H1 (cell line): Measurements from ENCODE around the gene MCF2L. TPM values are rescaled to one million over a fixed set of nuclear protein-coding genes. Genes with fewer than 3 reads are reported as not detected.

ENCODE experiments used
- CTCF ChIA-PET: fragments of 300-600 bp; sonication (Branson Sonifier 250); formaldehyde crosslinking; loops from one replicate; lab custom pipeline; 2021; ENCODE audit not compliant: partially characterized antibody; lab: Charles Lee
- POLR2A ChIA-PET: fragments of 300-600 bp; sonication (Branson Sonifier 250); formaldehyde crosslinking; loops from one replicate; lab custom pipeline; 2021; ENCODE audit warnings: inconsistent platforms; ENCODE audit not compliant: partially characterized antibody; lab: Charles Lee
- DNase-seq, 2 experiments: peaks; one replicate each; pipeline versions ENCODE4 v3.0.0 to v3.0.0-alpha.2; 2010 to 2022; ENCODE audit warnings: low spot score in 2 of 2, low read depth in 1 of 2, mixed read lengths in 1 of 2
- FAIRE-seq: peaks from 2 replicates; lab custom pipeline; 2011; peaks lifted over from hg19 to GRCh38; lab: Jason Lieb, UNC
- H2AFZ ChIP-seq: 2 replicates; pipeline ENCODE4 v1.8.1; 2012; ENCODE audit warnings: low read length, inconsistent platforms
- H2AK5ac ChIP-seq: 2 replicates; pipeline ENCODE4 v1.6.1; 2013; ENCODE audit warnings: low read depth, low read length
- H2BK120ac ChIP-seq: replicated peaks from 2 replicates; pipeline ENCODE3; 2013; ENCODE audit warnings: low read depth, low read length, inconsistent platforms
- H2BK12ac ChIP-seq: 2 replicates; pipeline ENCODE4 v1.6.1; 2013; ENCODE audit warnings: low read depth, low read length
- H2BK15ac ChIP-seq: 2 replicates; pipeline ENCODE4 v1.6.1; 2013; ENCODE audit warnings: low read length
- H2BK20ac ChIP-seq: 2 replicates; pipeline ENCODE4 v1.6.1; 2013; ENCODE audit warnings: low read length
- H2BK5ac ChIP-seq: 2 replicates; pipeline ENCODE4 v1.6.1; 2013; ENCODE audit warnings: low read depth, low read length
- H3K14ac ChIP-seq: 2 replicates; pipeline ENCODE4 v1.6.1; 2013; ENCODE audit warnings: inconsistent platforms; ENCODE audit not compliant: insufficient read length
- H3K18ac ChIP-seq: 2 replicates; pipeline ENCODE4 v1.6.1; 2013; ENCODE audit warnings: low read length; ENCODE audit errors: extremely low read depth
- H3K23ac ChIP-seq: 2 replicates; pipeline ENCODE4 v1.6.1; 2013; ENCODE audit warnings: inconsistent platforms; ENCODE audit not compliant: insufficient read length
- H3K23me2 ChIP-seq: 2 replicates; pipeline ENCODE4 v1.6.1; 2013; ENCODE audit warnings: low read depth, low read length
- H3K27ac ChIP-seq: 2 replicates; pipeline ENCODE4 v1.6.1; 2011; ENCODE audit warnings: low read depth, low read length, inconsistent platforms
- H3K27me3 ChIP-seq, 4 experiments: replicated peaks in 1 of 4; 1 replicate in 1 of 4; 2 replicates in 3 of 4; pipeline versions ENCODE4 v1.6.1 to v1.8.1; 2011 to 2013; ENCODE audit warnings: low read length in 3 of 4, mild to moderate bottlenecking in 3 of 4, inconsistent platforms in 2 of 4, mixed read lengths in 2 of 4, moderate library complexity in 1 of 4; ENCODE audit not compliant: control insufficient read depth in 3 of 4, insufficient read depth in 3 of 4; ENCODE audit errors: extremely low read depth in 1 of 4
- H3K36me3 ChIP-seq, 4 experiments: 2 replicates each; pipeline versions ENCODE4 v1.6.1 to v1.8.1; 2011 to 2013; ENCODE audit warnings: mild to moderate bottlenecking in 4 of 4, low read length in 3 of 4, moderate library complexity in 2 of 4, control low read depth in 1 of 4, inconsistent platforms in 1 of 4; ENCODE audit not compliant: insufficient read depth in 4 of 4, control insufficient read depth in 2 of 4
- H3K4ac ChIP-seq: replicated peaks from 2 replicates; pipeline ENCODE3; 2013; ENCODE audit warnings: low read length, low read depth, mixed read lengths, inconsistent platforms; ENCODE audit not compliant: insufficient read length
- H3K4me1 ChIP-seq, 4 experiments: replicated peaks in 1 of 4; 1 replicate in 1 of 4; 2 replicates in 3 of 4; pipeline versions ENCODE4 v1.6.1 to v1.8.1; 2011 to 2013; ENCODE audit warnings: low read length in 3 of 4, inconsistent platforms in 2 of 4, mixed read lengths in 1 of 4; ENCODE audit not compliant: insufficient read depth in 4 of 4, control insufficient read depth in 3 of 4
- H3K4me2 ChIP-seq, 2 experiments: 2 replicates each; pipeline versions ENCODE4 v1.6.1 to v1.8.1; 2011 to 2013; ENCODE audit warnings: low read depth in 2 of 2, low read length in 2 of 2, control low read depth in 1 of 2, inconsistent platforms in 1 of 2, mild to moderate bottlenecking in 1 of 2; ENCODE audit not compliant: insufficient read depth in 1 of 2
- H3K4me3 ChIP-seq, 4 experiments: fragments of 200-600, 300-600 bp in 1 of 4; sonication (generic), shearing (Covaris generic), sonication (Bioruptor Twin) in 1 of 4; 2 replicates each; pipeline versions ENCODE4 v1.5.1 to v1.8.1; 2011 to 2016; ENCODE audit warnings: low read length in 4 of 4, low read depth in 3 of 4, control low read depth in 2 of 4, inconsistent platforms in 2 of 4, mild to moderate bottlenecking in 2 of 4, mixed read lengths in 1 of 4, moderate library complexity in 1 of 4; ENCODE audit not compliant: insufficient read depth in 2 of 4; ENCODE audit errors: extremely low read depth in 1 of 4
- H3K56ac ChIP-seq: replicated peaks from 2 replicates; pipeline ENCODE3; 2013; ENCODE audit warnings: low read depth, mild to moderate bottlenecking, mixed read lengths, low read length, inconsistent platforms; ENCODE audit not compliant: insufficient read length
- H3K79me1 ChIP-seq: 2 replicates; pipeline ENCODE4 v1.6.1; 2013; ENCODE audit warnings: low read depth, low read length, control low read depth
- H3K79me2 ChIP-seq, 2 experiments: 2 replicates each; pipeline versions ENCODE4 v1.6.1 to v1.8.1; 2012 to 2013; ENCODE audit warnings: low read length in 2 of 2, mild to moderate bottlenecking in 2 of 2, inconsistent platforms in 1 of 2; ENCODE audit not compliant: insufficient read depth in 2 of 2, control insufficient read depth in 1 of 2
- H3K9ac ChIP-seq, 4 experiments: replicated peaks in 1 of 4; 1 replicate in 1 of 4; 2 replicates in 3 of 4; pipeline versions ENCODE4 v1.6.1 to v1.8.1; 2011 to 2013; ENCODE audit warnings: low read depth in 3 of 4, low read length in 3 of 4, control low read depth in 2 of 4, mild to moderate bottlenecking in 2 of 4, moderate library complexity in 2 of 4, inconsistent platforms in 1 of 4; ENCODE audit errors: extremely low read depth in 1 of 4
- H3K9me3 ChIP-seq, 2 experiments: 2 replicates each; pipeline versions ENCODE4 v1.6.1 to v1.8.1; 2012 to 2013; ENCODE audit warnings: mild to moderate bottlenecking in 2 of 2, moderate library complexity in 2 of 2, control low read depth in 1 of 2, inconsistent platforms in 1 of 2, low read depth in 1 of 2, low read length in 1 of 2, mixed read lengths in 1 of 2; ENCODE audit not compliant: insufficient read depth in 2 of 2
- H4K20me1 ChIP-seq, 2 experiments: replicated peaks in 1 of 2; 2 replicates each; pipeline versions ENCODE3 to v1.8.1; 2011 to 2013; ENCODE audit warnings: inconsistent platforms in 2 of 2, low read length in 2 of 2, mild to moderate bottlenecking in 1 of 2; ENCODE audit not compliant: insufficient read depth in 2 of 2, control insufficient read depth in 1 of 2
- H4K5ac ChIP-seq: 2 replicates; pipeline ENCODE4 v1.6.1; 2013; ENCODE audit warnings: low read length, low read depth, mixed read lengths, inconsistent platforms; ENCODE audit not compliant: insufficient read length
- H4K8ac ChIP-seq: 2 replicates; pipeline ENCODE4 v1.8.0; 2013; ENCODE audit warnings: mild to moderate bottlenecking, moderate library complexity, low read length, inconsistent platforms; ENCODE audit not compliant: insufficient read depth; ENCODE audit errors: extremely low read depth
- H4K91ac ChIP-seq: replicated peaks from 2 replicates; pipeline ENCODE3; 2013; ENCODE audit warnings: low read length, mixed read lengths, inconsistent platforms; ENCODE audit not compliant: insufficient read length
- CEBPB ChIP-seq: IDR thresholded peaks from 2 replicates; pipeline ENCODE4 v1.6.1; 2012; ENCODE audit warnings: low read depth, low read length
- EP300 ChIP-seq, 2 experiments: IDR thresholded peaks; 1 replicate in 1 of 2; 2 replicates in 1 of 2; pipeline ENCODE4 v1.6.1; 2011 to 2012; ENCODE audit warnings: low read depth in 2 of 2, low read length in 2 of 2, mild to moderate bottlenecking in 2 of 2, borderline replicate concordance in 1 of 2, inconsistent platforms in 1 of 2, moderate library complexity in 1 of 2
- EZH2 ChIP-seq: fragments of 200-600 bp; sonication (generic); IDR thresholded peaks from 2 replicates; pipeline ENCODE4 v1.7.1; 2012; ENCODE audit warnings: low read depth, mild to moderate bottlenecking, moderate library complexity, low read length, inconsistent platforms; ENCODE audit not compliant: severe bottlenecking
- NRF1 ChIP-seq: IDR thresholded peaks from 2 replicates; pipeline ENCODE4 v1.6.1; 2011; ENCODE audit warnings: mild to moderate bottlenecking, low read depth, low read length, improper control_type of control experiment
- POLR2A ChIP-seq, 2 experiments: IDR thresholded peaks; 1 replicate in 1 of 2; 2 replicates in 1 of 2; pipeline ENCODE4 v1.6.1; 2011; ENCODE audit warnings: low read depth in 2 of 2, low read length in 2 of 2, mild to moderate bottlenecking in 2 of 2; ENCODE audit errors: control extremely low read depth in 1 of 2
- RAD21 ChIP-seq, 2 experiments: IDR thresholded peaks in 1 of 2; conservative IDR thresholded peaks in 1 of 2; 2 replicates each; pipeline ENCODE4 v1.6.1; 2011; ENCODE audit warnings: low read depth in 2 of 2, low read length in 2 of 2, improper control_type of control experiment in 1 of 2, inconsistent platforms in 1 of 2, mild to moderate bottlenecking in 1 of 2, moderate library complexity in 1 of 2
- SIRT6 ChIP-seq: IDR thresholded peaks from one replicate; pipeline ENCODE4 v1.7.1; 2012; ENCODE audit warnings: low read length, inconsistent platforms
- WGBS, 2 experiments: shearing (Covaris generic) in 1 of 2; methylation state at CpG; one replicate each; pipeline versions ENCODE4 v1.1.6 to v1.1.7; 2013 to 2015; ENCODE audit warnings: low lambda C conversion rate in 2 of 2, mixed read lengths in 2 of 2, inconsistent platforms in 1 of 2, low coverage in 1 of 2, missing lambda C conversion rate in 1 of 2; ENCODE audit not compliant: insufficient replicate concordance in 2 of 2, insufficient coverage in 1 of 2, insufficient read length in 1 of 2; ENCODE audit errors: extremely low coverage in 1 of 2, missing lambda C conversion rate in 1 of 2; 5-methylcytosine and 5-hydroxymethylcytosine counted together
- polyA plus RNA-seq, 7 experiments: library from polyadenylated mRNA; depleted of rRNA in 3 of 7; stranded (reverse) in 5 of 7; unstranded in 2 of 7; fragments of >200 nt in 5 of 7; fragments of 200-250 nt in 2 of 7; gene quantifications; 1 replicate in 5 of 7; 2 replicates in 1 of 7; 4 replicates in 1 of 7; pipeline versions ENCODE4 v1.2.1 to v1.2.3, GENCODE V29; 2011 to 2013; ENCODE audit warnings: missing spikeins in 2 of 7, mixed read lengths in 2 of 7
- total RNA-seq: library from RNA; stranded (reverse); fragmentation: NEBNext Ultra II Directional; extraction: Animal tissue kit (Norgen Biotek cat#: 25700); gene quantifications from 2 replicates; pipeline ENCODE4 v1.2.1, GENCODE V29; 2021
- TF ChIP-seq, protein P1 (sequence below), 3 experiments: IDR thresholded peaks; 1 replicate in 2 of 3; 2 replicates in 1 of 3; pipeline versions ENCODE4 v1.5.1 to v1.6.1; 2011; ENCODE audit warnings: low read length in 3 of 3, mild to moderate bottlenecking in 3 of 3, inconsistent platforms in 2 of 3, low read depth in 1 of 3, moderate library complexity in 1 of 3; ENCODE audit not compliant: insufficient read depth in 1 of 3; ENCODE audit errors: control extremely low read depth in 1 of 3

The MCF2L gene
- total and polyA plus RNA-seq, 2 of the 8 experiments (the other 6 are each of a cell fraction or from before 2014, with no cell fraction given): 10.1 to 24.4 TPM

DNA sequence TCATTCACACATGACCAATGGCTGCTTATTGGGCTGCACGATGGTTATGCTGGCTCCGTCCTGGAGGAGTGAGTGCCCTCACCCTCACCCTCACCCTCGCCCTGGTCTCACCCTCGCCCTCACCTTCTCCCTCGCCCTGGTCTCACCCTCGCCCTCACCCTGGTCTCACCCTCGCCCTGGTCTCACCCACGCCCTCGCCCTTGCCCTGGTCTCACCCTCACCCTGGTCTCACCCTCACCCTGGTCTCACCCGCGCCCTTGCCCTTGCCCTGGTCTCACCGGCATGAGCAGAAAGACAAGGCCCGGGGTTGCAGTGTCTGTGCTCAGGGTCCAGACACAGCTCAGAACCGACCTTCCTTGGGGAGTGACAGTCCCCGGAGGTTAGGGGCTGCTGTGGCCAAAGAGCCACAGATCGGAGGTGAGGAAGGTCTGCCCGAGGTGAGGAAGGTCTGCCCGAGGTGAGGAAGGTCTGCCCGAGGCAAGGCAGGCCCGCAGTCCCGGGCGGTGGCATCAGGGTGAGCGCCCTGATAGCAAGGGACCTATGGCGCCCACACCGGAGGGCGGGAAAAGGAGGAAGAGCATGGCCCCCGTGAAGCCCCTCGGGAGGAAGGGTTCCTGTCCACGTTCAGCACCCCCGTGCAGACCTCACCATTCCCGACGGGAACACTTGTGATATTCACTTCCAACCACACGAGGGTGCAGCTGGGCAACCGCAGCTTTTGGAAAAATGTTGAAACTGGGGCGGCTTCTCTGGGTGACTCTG is 65.6 kb downstream of the MCF2L start:
- Histone ChIP-seq H3K14ac (no peak overlapping the region), H3K79me1 (no peaks in the 10 kb centered on the region; the same call in 1 of the 2 replicates), H4K8ac (no peak overlapping the region; the same call in 1 of the 2 replicates), H3K4me2 (no peak overlapping the region), H3K23me2 (no peaks in the 10 kb centered on the region), H3K36me3 (no peaks in the 10 kb centered on the region), H2BK120ac (no peak overlapping the region), H3K18ac (no peak overlapping the region), H3K4me1 (no peaks in the 10 kb centered on the region; a peak in 1 of 7 replicates), H4K20me1 (no peaks in the 10 kb centered on the region), H4K5ac (no peak overlapping the region), H2AFZ (no peak overlapping the region), H2BK20ac (no peak overlapping the region), H3K56ac (no peak overlapping the region), H3K23ac (no peak overlapping the region), H3K4ac (no peak overlapping the region), H4K91ac (no peak overlapping the region), H2BK12ac (no peak overlapping the region), H3K9me3 (peaks cover 0 to 8% of the 10 kb centered on the region in 2 experiments; a peak in 1 of 4 replicates), H3K79me2 (no peaks in the 10 kb centered on the region), H3K4me3 (no peak overlapping the region), H3K27ac (no peak overlapping the region), H2AK5ac (no peak overlapping the region), H3K27me3 (no peaks in the 10 kb centered on the region), H2BK5ac (no peak overlapping the region), H2BK15ac (no peak overlapping the region), H3K9ac (no peak overlapping the region)
- WGBS, 2 experiments: 73% methylated on average over 34 of the region's 35 CpGs; no CpG with 5 or more reads in 1 of the 2 experiments
- FAIRE-seq (peak; percentile 81), DNase-seq (peak in 1 of 2 experiments; percentile 72)
- CTCF ChIA-PET: interaction anchor here (0.6 to 3.6 kb wide), 25 partner anchors 8 to 116 kb away, joined by 3 to 24 read pairs (median 5); partner anchors contain the start of gene F10
- POLR2A ChIA-PET: no interaction called here
- TF ChIP-seq SIRT6 (no peak), NRF1 (no peak), RAD21 (IDR thresholded peaks at IDR 0.05 in 1 of 2, conservative IDR thresholded peaks at IDR 0.05 in 1 of 2; ENCODE audit: low read depth in 2 of 2, low read length in 2 of 2) (peak; percentile 78 to 83), EZH2 (no peak), CEBPB (peak; percentile 34; the same call in 1 of the 2 replicates), POLR2A (IDR thresholded peaks at IDR 0.05; ENCODE audit: control extremely low read depth in 1 of 2, low read depth in 2 of 2, low read length in 2 of 2) (no peak), EP300 (IDR thresholded peaks at IDR 0.05; ENCODE audit: borderline replicate concordance in 1 of 2, low read depth in 2 of 2, low read length in 2 of 2) (no peak)
- TF ChIP-seq, protein P1, sequence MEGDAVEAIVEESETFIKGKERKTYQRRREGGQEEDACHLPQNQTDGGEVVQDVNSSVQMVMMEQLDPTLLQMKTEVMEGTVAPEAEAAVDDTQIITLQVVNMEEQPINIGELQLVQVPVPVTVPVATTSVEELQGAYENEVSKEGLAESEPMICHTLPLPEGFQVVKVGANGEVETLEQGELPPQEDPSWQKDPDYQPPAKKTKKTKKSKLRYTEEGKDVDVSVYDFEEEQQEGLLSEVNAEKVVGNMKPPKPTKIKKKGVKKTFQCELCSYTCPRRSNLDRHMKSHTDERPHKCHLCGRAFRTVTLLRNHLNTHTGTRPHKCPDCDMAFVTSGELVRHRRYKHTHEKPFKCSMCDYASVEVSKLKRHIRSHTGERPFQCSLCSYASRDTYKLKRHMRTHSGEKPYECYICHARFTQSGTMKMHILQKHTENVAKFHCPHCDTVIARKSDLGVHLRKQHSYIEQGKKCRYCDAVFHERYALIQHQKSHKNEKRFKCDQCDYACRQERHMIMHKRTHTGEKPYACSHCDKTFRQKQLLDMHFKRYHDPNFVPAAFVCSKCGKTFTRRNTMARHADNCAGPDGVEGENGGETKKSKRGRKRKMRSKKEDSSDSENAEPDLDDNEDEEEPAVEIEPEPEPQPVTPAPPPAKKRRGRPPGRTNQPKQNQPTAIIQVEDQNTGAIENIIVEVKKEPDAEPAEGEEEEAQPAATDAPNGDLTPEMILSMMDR (IDR thresholded peaks at IDR 0.05; ENCODE audit: control extremely low read depth in 1 of 3, insufficient read depth in 1 of 3, low read depth in 1 of 3, low read length in 3 of 3): peak in 2 of 3 experiments; percentile 76 to 77; a peak in 3 of 4 replicates
